Measurements from ENCODE around the gene TNIK.
A peak's percentile ranks its signal among the peaks of the same experiment; 100 is the strongest.

Gene TNIK

GRCh38 chr3:171028025-171028778, 432.0 kb downstream of the TNIK start:
- no peaks in the 10 kb centered on the region for H3K27me3 ChIP-seq
- no peaks in the 10 kb centered on the region for H3K36me3 ChIP-seq
- TF ChIP-seq CTCF (IDR thresholded peaks at IDR 0.05), result no peak
- intact Hi-C loops (cut with DNase I; ENCODE audit: low total_unique reads), result no loop called here
- H3K4me3 ChIP-seq, result peak overlapping the region; percentile 34 to 41
- no peaks in the 10 kb centered on the region for H3K9me3 ChIP-seq
- H3K27ac ChIP-seq, result no peak overlapping the region
- peaks cover 0 to 14% (median 10%) of the 10 kb centered on the region in 4 donors for H3K4me1 ChIP-seq
- peak in 1 of 2 donors; percentile 61 for DNase-seq

GRCh38 chr3:171026597-171027293, 433.5 kb downstream of the TNIK start, which contains the start of gene SLC2A2:
TSS of gene SLC2A2 (minus strand) at chr3:171026720. CDS start at chr3:171026670, 50 bp downstream.
- no peaks in the 10 kb centered on the region for H3K27me3 ChIP-seq
- no peak within 1 kb of the TSS for H3K27ac ChIP-seq
- no peak within 1 kb of the TSS for H3K4me3 ChIP-seq
- TF ChIP-seq CTCF (IDR thresholded peaks at IDR 0.05), result no peak
- peaks cover 0 to 14% (median 10%) of the 10 kb centered on the region in 4 donors for H3K4me1 ChIP-seq
- DNase-seq, result no peak
- intact Hi-C loops (cut with DNase I; ENCODE audit: low total_unique reads), result no loop called here
- no peaks in the 10 kb centered on the region for H3K9me3 ChIP-seq
- no peaks in the 10 kb centered on the region for H3K36me3 ChIP-seq

- DNase-seq, result no peak
- intact Hi-C loops (cut with DNase I; ENCODE audit: low total_unique reads), result no loop called here
- Histone ChIP-seq H3K36me3 (no peaks in the 10 kb centered on the region), H3K4me1 (peaks cover 0 to 7% (median 2%) of the 10 kb centered on the region in 4 donors), H3K9me3 (no peaks in the 10 kb centered on the region), H3K27me3 (peaks cover 0 to 2% of the 10 kb centered on the region in 2 donors), H3K4me3 (no peak overlapping the region), H3K27ac (no peak overlapping the region)
- no peak for TF ChIP-seq CTCF (IDR thresholded peaks at IDR 0.05)
Measured at GRCh38 chr3:171023566-171023965, 436.6 kb downstream of the TNIK start.

- no peaks in the 10 kb centered on the region for H3K36me3 ChIP-seq
- peaks cover 0 to 2% of the 10 kb centered on the region in 2 donors for H3K27me3 ChIP-seq
- TF ChIP-seq CTCF (IDR thresholded peaks at IDR 0.05), result no peak
- H3K4me1 ChIP-seq, result no peaks in the 10 kb centered on the region
- H3K27ac ChIP-seq, result no peak overlapping the region
- H3K4me3 ChIP-seq, result no peak overlapping the region
- no peak for DNase-seq
- intact Hi-C loops (cut with DNase I; ENCODE audit: low total_unique reads), result no loop called here
- no peaks in the 10 kb centered on the region for H3K9me3 ChIP-seq
Measured at GRCh38 chr3:171021377-171021776, 438.8 kb downstream of the TNIK start.

GRCh38 chr3:171018156-171018935, 441.9 kb downstream of the TNIK start:
- no peaks in the 10 kb centered on the region for H3K4me1 ChIP-seq
- TF ChIP-seq CTCF (IDR thresholded peaks at IDR 0.05), result no peak
- DNase-seq, result no peak
- H3K4me3 ChIP-seq, result no peak overlapping the region
- peaks cover 0 to 2% of the 10 kb centered on the region in 2 donors for H3K27me3 ChIP-seq
- H3K36me3 ChIP-seq, result no peaks in the 10 kb centered on the region
- no peaks in the 10 kb centered on the region for H3K9me3 ChIP-seq
- H3K27ac ChIP-seq, result no peak overlapping the region
- intact Hi-C loops (cut with DNase I; ENCODE audit: low total_unique reads), result no loop called here

Data from tibial artery (tissue), 4 donors.